GM18499 (cell line): ENCODE measurements around the gene SRSF12.

Experiments
- ATAC-seq: cut with Tn5 transposase; IDR thresholded peaks from one replicate; pipeline ENCODE4 v1.9.1; 2021; ENCODE audit warnings: moderate number of reproducible peaks; ENCODE audit not compliant: insufficient read depth, unreplicated experiment

Gene SRSF12

GRCh38 chr6:89117211-89118108 lies at the start of gene SRSF12:
TSS of gene SRSF12 (minus strand) at chr6:89118071. CDS start at chr6:89117887, 184 bp downstream.
- no peak for ATAC-seq

GRCh38 chr6:89162047-89162371 lies 44.1 kb upstream of the SRSF12 start:
- no peak for ATAC-seq

- no peak for ATAC-seq
Observed at GRCh38 chr6:89161326-89162046, 43.6 kb upstream of the SRSF12 start.

- ATAC-seq, result no peak
Observed at GRCh38 chr6:89160331-89161092, 42.6 kb upstream of the SRSF12 start.

- ATAC-seq, result no peak
Observed at GRCh38 chr6:89154131-89154530, 36.3 kb upstream of the SRSF12 start.

DNA sequence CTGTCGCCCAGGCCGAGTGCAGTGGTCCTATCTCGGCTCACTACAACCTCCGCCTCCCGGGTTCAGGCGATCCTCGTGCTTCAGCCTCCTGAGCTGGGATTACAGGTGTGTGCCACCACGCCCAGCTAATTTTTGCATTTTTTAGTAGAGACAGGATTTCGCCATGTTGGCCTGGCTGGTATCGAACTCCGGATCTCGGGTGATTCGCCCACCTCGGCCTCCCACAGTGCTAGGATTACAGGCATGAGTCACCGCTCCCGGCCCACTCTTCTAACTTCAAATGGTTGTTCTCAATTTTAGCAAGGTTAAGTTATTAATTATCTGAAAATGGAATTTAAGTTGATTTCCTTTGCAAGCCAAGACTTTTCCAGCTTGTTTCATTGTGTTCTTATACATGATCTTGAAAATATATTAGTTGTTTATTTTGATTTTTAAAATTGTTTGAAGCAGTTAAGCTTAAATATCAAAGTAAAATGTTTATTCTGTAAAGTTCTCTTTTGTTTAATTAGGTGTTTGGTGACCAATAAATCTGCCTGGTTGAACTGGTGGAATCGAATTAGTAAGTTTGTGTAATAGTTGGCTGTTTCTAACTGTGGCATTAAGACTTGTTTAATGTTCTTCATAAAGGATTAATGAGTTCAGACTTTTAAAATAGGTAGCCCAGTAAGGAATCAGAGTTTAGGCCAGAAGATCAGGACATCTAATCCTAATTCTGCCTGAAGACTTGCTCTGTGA lies 30.3 kb upstream of the SRSF12 start:
- no peak for ATAC-seq

GRCh38 chr6:89146718-89147700 lies 29.1 kb upstream of the SRSF12 start:
- peak; percentile 7 for ATAC-seq

- ATAC-seq, result peak; percentile 30
Observed at GRCh38 chr6:89145956-89146717, 28.3 kb upstream of the SRSF12 start, which contains the start of gene PM20D2. TSS of gene PM20D2 (plus strand) at chr6:89146055. CDS start at chr6:89146145, 90 bp downstream.

GRCh38 chr6:89145091-89145955 lies 27.5 kb upstream of the SRSF12 start:
- peak; percentile 46 for ATAC-seq

DNA sequence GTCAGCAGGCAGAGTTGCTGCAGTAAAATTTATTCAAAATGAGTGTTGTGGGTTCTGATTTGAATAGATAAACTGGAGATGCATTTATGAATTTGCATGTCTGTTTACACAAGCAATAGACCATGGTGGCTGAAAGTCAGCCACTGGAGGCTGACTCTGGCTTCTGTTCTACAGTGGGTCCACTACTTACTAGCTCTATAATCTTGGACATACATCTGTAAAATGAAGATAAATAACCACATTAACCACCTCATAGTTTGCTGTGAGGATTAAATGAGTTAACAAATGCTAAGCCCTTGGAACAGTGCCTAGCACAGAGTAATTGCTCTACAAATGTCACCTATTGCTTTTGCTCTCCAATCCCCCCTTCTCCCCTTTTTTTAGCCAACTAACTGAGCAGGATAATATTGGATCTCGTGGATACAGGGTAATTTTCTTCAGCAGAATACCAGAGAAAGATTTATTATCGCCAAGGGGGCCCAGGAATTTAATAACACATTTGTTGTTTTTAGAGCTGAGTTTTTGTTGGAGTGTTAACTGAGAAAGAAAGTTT lies 26.6 kb upstream of the SRSF12 start:
- ATAC-seq, result peak; percentile 43

DNA sequence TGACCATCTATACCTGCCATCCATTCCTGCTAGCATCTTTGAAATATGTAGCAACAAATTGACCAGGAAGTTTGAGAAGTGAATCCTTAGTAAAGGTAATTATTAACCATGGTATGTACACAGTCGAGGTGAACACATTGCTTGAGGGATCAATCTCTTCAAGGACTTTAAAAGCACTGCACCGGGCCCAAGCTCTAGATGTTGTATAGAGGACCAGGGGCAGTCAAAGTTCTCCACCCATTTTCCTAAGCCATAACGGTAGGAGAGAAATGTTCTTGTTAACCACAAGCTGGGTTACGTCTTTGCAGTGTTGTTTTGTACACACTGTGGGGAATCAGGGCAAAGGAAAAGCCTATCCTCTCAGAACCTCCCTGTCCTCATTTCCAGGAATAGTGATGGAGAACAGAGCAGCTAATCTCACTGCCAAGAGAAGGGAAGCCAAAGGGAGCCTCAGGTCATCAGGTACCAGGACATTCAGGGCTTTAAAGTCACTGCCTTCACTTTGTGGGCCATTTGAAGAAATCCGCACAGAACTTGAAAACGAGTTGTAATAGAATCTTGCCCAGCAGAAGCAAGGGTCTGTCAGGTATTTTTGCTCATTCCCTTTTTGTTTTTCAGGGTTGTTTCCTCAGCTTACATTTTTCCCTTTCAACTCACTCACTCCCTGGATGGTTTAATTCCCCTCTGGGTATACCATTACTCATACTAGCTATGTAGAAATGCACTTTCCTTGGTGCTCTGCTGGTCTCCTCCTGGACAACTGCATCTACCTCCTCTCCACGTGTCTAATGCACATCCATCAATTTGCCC lies 22.7 kb upstream of the SRSF12 start:
- no peak for ATAC-seq

DNA sequence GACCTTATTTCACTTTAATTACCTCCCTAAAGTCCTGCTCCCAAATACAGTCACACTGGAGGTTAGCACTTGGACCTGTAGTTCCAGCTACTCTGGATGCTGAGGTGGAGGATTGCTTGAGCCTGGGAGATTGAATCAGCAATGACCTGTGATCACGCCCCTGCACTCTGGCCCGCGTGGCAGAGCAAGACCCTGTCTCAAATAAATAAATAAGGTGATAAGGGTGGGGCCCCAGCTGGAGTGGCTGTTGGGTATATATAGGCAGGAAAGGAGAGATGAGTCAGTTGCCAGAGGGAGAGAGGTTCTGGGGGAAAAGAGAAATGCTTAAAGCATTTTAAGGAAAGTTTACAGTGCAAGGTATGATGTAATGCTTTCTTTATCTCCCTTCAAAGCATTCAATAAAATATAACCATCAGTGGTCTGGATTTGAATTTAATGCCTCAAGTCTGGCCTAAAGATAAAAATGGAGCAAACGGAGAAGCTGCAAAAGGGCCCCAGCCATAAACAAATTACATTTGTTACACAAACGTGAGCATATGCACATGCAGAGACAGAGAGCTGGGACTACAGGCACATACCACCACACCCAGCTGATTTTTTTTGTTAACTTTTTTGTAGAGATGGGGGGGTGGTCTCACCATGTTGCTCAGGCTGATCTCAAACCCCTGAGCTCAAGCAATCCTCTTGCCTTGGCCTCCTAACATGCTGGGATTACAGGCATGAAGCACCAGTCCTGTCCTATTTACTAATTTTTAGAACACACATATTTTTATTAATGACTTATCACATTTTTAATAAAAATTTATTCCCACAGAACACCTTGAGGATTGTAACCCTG lies 21.9 kb upstream of the SRSF12 start:
- ATAC-seq, result no peak

- no peak for ATAC-seq
Observed at GRCh38 chr6:89138173-89138572, 20.3 kb upstream of the SRSF12 start.

GRCh38 chr6:89134723-89135122 lies 16.9 kb upstream of the SRSF12 start:
- no peak for ATAC-seq

DNA sequence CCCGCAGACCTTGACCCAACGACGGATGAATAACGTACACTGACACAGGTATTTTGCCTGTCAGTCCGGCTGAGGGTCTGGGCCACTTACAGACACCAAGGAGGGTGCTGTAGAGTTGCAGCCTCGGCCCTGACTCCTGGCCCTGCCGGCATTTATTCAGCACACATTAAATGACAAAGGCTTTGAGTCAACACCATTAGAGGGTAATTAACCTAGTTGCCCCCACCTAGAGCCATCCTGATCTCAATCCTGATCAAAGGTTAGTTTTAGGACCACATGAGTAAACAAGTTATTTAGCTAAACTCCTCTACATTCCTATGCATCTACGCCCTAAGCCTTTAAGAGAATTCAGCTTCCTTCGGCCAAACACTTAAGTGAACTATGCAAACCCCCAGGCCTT lies 16.1 kb upstream of the SRSF12 start:
- ATAC-seq, result no peak
